Skeletal muscle tissue (tissue), 4 donors: ENCODE results near the gene RTBDN. TPM values are rescaled to one million over a fixed set of nuclear protein-coding genes. Genes with fewer than 3 reads are reported as not detected.
"Not testable (repeated sequence)": the region's sequence is repeated elsewhere in the genome, so short reads cannot be mapped to it uniquely, and the experiment has no call there.

ENCODE experiments used
- H3K27ac ChIP-seq: one replicate; pipeline ENCODE4 v1.7.0; 2013; ENCODE audit warnings: mild to moderate bottlenecking, low read depth, low read length, inconsistent platforms
- H3K27me3 ChIP-seq, 3 donors: one replicate each; pipeline ENCODE4 v1.7.0; 2013; ENCODE audit warnings: low read length in 3 of 3; ENCODE audit not compliant: control insufficient read depth in 3 of 3, insufficient read depth in 3 of 3
- H3K36me3 ChIP-seq, 3 donors: one replicate each; pipeline ENCODE4 v1.7.0; 2013; ENCODE audit warnings: low read length in 3 of 3; ENCODE audit not compliant: control insufficient read depth in 3 of 3, insufficient read depth in 3 of 3
- H3K4me1 ChIP-seq, 3 donors: one replicate each; pipeline ENCODE4 v1.7.0; 2013; ENCODE audit warnings: low read length in 3 of 3, mild to moderate bottlenecking in 3 of 3; ENCODE audit not compliant: control insufficient read depth in 3 of 3, insufficient read depth in 3 of 3
- H3K4me3 ChIP-seq, 3 donors: one replicate each; pipeline ENCODE4 v1.7.0; 2013; ENCODE audit warnings: low read length in 3 of 3
- H3K9ac ChIP-seq, 3 donors: one replicate each; pipeline ENCODE4 v1.7.0; 2013; ENCODE audit warnings: low read length in 3 of 3, mild to moderate bottlenecking in 3 of 3, moderate library complexity in 2 of 3, low read depth in 1 of 3
- H3K9me3 ChIP-seq, 3 donors: one replicate each; pipeline ENCODE4 v1.7.0; 2013; ENCODE audit warnings: low read length in 3 of 3; ENCODE audit not compliant: control insufficient read depth in 3 of 3
- total RNA-seq: library from RNA; depleted of rRNA; stranded (reverse); fragments of >200 nt; gene quantifications from one replicate; pipeline ENCODE4 v1.2.3, GENCODE V29; 2014
- donor health status: Osteomylitis.

Gene RTBDN
- total RNA-seq, 1 donor from 2014 or later: not detected

DNA sequence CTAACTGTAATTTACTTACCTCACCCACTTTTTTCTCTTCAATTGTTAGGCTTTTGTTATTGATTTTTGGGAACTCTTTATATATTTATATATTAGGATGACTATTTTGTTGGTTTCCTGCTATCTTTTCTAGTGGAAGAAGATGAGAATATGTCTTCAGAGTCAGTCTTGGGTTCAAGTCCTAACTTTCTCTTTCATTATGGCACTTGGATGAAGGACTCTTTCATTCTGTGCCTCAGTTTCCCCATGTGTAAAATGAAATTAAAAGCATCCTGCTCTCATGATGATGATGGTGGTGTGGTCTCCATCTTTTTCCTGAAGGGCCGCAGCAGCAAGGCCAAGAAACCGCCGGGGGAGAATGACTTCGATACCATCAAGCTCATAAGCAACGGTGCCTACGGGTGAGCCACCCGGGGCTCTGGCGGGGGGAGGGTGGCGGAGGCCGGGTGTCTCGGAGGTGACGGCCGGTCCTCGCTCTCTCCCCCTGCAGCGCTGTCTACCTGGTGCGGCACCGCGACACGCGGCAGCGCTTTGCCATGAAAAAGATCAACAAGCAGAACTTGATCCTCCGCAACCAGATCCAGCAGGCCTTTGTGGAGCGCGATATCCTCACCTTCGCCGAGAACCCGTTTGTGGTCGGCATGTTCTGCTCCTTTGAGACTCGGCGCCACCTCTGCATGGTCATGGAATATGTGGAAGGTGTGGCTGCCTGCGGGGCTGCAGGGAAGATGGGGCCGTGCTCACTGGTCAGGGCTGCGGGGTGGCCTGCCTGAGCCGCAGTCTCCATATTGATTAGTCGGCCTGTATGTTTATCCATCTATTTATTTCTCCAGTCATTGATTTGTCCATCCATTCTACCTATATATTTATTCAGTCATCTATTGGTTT is 23.9 kb upstream of the RTBDN start:
- H3K9me3 ChIP-seq: no peaks in the 10 kb centered on the region
- H3K9ac ChIP-seq: no peak overlapping the region
- no peak overlapping the region for H3K4me3 ChIP-seq
- no peaks in the 10 kb centered on the region for H3K36me3 ChIP-seq
- no peaks in the 10 kb centered on the region for H3K4me1 ChIP-seq
- peaks cover 0 to 4% (median 3%) of the 10 kb centered on the region in 3 donors for H3K27me3 ChIP-seq
- no peak overlapping the region for H3K27ac ChIP-seq

GRCh38 chr19:12856653-12857052 is 22.3 kb upstream of the RTBDN start:
- H3K4me3 ChIP-seq: no peak overlapping the region
- H3K4me1 ChIP-seq: no peaks in the 10 kb centered on the region
- no peaks in the 10 kb centered on the region for H3K36me3 ChIP-seq
- no peaks in the 10 kb centered on the region for H3K9me3 ChIP-seq
- no peak overlapping the region for H3K27ac ChIP-seq
- H3K9ac ChIP-seq: no peak overlapping the region
- H3K27me3 ChIP-seq: peaks cover 0 to 4% (median 0%) of the 10 kb centered on the region in 3 donors

DNA sequence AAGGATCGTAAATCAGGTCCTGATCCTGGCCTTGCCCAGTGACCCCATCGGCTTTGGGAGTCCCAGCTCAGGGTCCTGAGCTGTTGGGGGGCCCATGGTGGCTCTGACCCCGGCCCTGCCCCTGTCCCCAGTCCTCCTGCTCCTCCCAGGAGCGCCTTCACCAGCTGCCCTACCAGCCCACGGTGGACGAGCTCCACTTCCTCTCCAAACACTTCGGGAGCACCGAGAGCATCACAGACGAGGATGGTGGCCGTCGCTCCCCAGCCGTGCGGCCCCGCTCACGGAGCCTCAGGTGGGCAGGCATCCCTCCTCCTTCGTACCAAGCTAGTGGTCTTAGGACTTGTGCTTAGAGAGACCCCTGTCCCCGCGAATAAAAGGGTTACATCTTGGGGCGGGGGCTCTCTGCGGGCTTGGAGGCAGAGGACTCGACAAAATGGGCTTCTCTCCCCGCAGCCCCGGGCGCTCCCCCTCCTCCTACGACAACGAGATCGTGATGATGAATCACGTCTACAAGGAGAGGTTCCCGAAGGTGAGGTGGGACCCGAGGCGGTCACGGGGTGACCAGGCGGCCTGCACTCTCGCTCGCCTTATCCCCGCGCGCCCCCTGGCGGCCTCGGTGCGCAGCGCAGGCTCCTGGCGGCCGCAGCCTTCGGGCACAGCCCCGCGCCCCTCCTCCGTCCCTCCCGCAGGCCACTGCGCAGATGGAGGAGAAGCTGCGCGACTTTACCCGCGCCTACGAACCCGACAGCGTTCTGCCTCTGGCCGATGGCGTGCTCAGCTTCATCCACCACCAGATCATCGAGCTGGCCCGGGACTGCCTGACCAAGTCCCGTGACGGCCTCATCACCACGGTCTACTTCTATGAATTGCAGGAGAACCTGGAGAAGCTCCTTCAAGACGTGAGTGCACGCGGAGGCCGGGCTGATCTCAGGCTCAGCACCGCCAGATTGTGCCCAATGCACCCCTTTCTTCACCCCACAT is 13.1 kb upstream of the RTBDN start:
- peak overlapping the region; percentile 51 to 62 (median 56) for H3K9ac ChIP-seq
- H3K4me1 ChIP-seq: peaks cover 0 to 12% (median 6%) of the 10 kb centered on the region in 3 donors
- no peaks in the 10 kb centered on the region for H3K9me3 ChIP-seq
- peaks cover 22 to 42% (median 28%) of the 10 kb centered on the region in 3 donors for H3K27me3 ChIP-seq
- no peak overlapping the region for H3K27ac ChIP-seq
- peak overlapping the region in 2 of 3 donors; percentile 60 to 67 for H3K4me3 ChIP-seq
- no peaks in the 10 kb centered on the region for H3K36me3 ChIP-seq

DNA sequence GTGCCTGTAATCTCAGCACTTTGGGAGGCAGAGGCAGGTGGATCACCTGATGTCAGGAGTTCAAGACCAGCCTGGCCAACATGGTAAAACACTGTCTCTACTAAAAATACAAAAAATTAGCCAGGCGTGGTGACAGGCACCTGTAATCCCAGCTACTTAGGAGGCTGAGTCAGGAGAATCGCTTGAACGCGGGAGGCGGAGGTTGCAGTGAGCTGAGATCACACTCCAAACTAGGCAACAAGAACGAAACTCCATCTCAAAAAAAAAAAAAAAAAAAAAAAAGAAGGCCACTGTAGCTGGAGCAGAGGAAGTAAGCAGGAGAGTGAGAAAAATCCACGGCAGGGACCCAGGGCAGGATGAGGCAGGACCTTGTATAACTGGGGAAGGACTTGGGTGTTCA is 12.2 kb upstream of the RTBDN start:
- H3K4me3 ChIP-seq, H3K9ac ChIP-seq, H3K36me3 ChIP-seq, H3K27ac ChIP-seq, H3K9me3 ChIP-seq: not testable (repeated sequence)
- Histone ChIP-seq H3K4me1 (peaks cover 0 to 12% (median 6%) of the 10 kb centered on the region in 3 donors), H3K27me3 (peaks cover 28 to 47% (median 34%) of the 10 kb centered on the region in 3 donors)

GRCh38 chr19:12843999-12844732 is 9.8 kb upstream of the RTBDN start:
- H3K36me3 ChIP-seq: no peaks in the 10 kb centered on the region
- no peak overlapping the region for H3K9ac ChIP-seq
- peaks cover 52 to 71% (median 57%) of the 10 kb centered on the region in 3 donors for H3K27me3 ChIP-seq

GRCh38 chr19:12843328-12843727 is 8.9 kb upstream of the RTBDN start:
- Histone ChIP-seq H3K27ac (no peak overlapping the region), H3K9ac (no peak overlapping the region), H3K4me3 (no peak overlapping the region), H3K36me3 (no peaks in the 10 kb centered on the region), H3K4me1 (peaks cover 4 to 21% (median 9%) of the 10 kb centered on the region in 3 donors), H3K27me3 (peaks cover 57 to 78% (median 62%) of the 10 kb centered on the region in 3 donors), H3K9me3 (no peaks in the 10 kb centered on the region)

More at GRCh38 chr19:12843999-12844732, 9.8 kb upstream of the RTBDN start:
- peaks cover 4 to 21% (median 9%) of the 10 kb centered on the region in 3 donors for H3K4me1 ChIP-seq
- no peak overlapping the region for H3K27ac ChIP-seq
- H3K9me3 ChIP-seq: no peaks in the 10 kb centered on the region
- no peak overlapping the region for H3K4me3 ChIP-seq

- H3K27ac ChIP-seq: no peak overlapping the region
- H3K4me1 ChIP-seq: peaks cover 4 to 15% (median 6%) of the 10 kb centered on the region in 3 donors
- no peaks in the 10 kb centered on the region for H3K9me3 ChIP-seq
- H3K27me3 ChIP-seq: peaks cover 63 to 81% (median 69%) of the 10 kb centered on the region in 3 donors
- H3K9ac ChIP-seq: no peak overlapping the region
- H3K4me3 ChIP-seq: no peak overlapping the region
- no peaks in the 10 kb centered on the region for H3K36me3 ChIP-seq
Observed at GRCh38 chr19:12842511-12842910, 8.1 kb upstream of the RTBDN start.

DNA sequence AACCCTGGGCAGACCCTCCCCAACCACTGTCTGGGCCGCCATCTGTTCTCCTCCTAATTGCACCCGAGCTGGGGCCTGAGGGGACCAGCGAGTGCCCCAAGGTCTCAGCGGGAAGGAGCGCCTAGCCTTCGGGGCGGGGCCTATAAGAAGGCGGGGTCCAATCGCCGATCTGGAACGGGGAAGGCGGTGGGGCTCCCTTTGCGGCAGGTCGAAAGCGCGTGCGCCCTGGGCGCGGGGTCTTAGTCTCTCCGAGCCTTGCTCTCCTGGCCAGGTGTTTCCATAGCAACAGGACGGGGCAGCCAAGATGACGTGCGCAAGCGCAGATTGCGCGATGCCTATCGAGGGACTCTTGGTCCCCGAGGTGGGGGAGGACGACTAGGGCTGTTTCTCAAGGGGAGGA is 6.7 kb upstream of the RTBDN start:
- Histone ChIP-seq H3K27ac (no peak overlapping the region), H3K9ac (no peak overlapping the region)

More for the DNA sequence above, 6.7 kb upstream of the RTBDN start:
- no peaks in the 10 kb centered on the region for H3K9me3 ChIP-seq
- H3K4me3 ChIP-seq: peak overlapping the region in 1 of 3 donors; percentile 13
- H3K4me1 ChIP-seq: peaks cover 2 to 9% (median 4%) of the 10 kb centered on the region in 3 donors
- H3K36me3 ChIP-seq: no peaks in the 10 kb centered on the region
- peaks cover 74 to 88% (median 76%) of the 10 kb centered on the region in 3 donors for H3K27me3 ChIP-seq
